HG02884 (cell line): ENCODE measurements around the gene DLG2.
"Not testable (repeated sequence)": the region's sequence is repeated elsewhere in the genome, so short reads cannot be mapped to it uniquely, and the experiment has no call there.

Experiments used
- ATAC-seq: cut with Tn5 transposase; IDR thresholded peaks from one replicate; pipeline ENCODE4 v1.9.1; 2021; ENCODE audit warnings: mild to moderate bottlenecking, moderate library complexity; ENCODE audit not compliant: unreplicated experiment

Gene DLG2

GRCh38 chr11:84806354-84806753 is 820.8 kb downstream of the DLG2 start:
- ATAC-seq: no peak

GRCh38 chr11:84804041-84804440 is 823.1 kb downstream of the DLG2 start:
- no peak for ATAC-seq

- no peak for ATAC-seq
Measured at GRCh38 chr11:84800755-84801346, 826.3 kb downstream of the DLG2 start.

GRCh38 chr11:84799112-84799511 is 828.0 kb downstream of the DLG2 start:
- ATAC-seq: no peak

GRCh38 chr11:84795698-84796097 is 831.4 kb downstream of the DLG2 start:
- no peak for ATAC-seq

- ATAC-seq: no peak
Measured at GRCh38 chr11:84794663-84795443, 832.3 kb downstream of the DLG2 start.

- ATAC-seq: no peak
Measured at GRCh38 chr11:84793318-84793717, 833.8 kb downstream of the DLG2 start.

GRCh38 chr11:84790849-84791427 is 836.2 kb downstream of the DLG2 start:
- no peak for ATAC-seq

- ATAC-seq: no peak
Measured at GRCh38 chr11:84788220-84788619, 838.9 kb downstream of the DLG2 start.

GRCh38 chr11:84784158-84784557 is 843.0 kb downstream of the DLG2 start:
- ATAC-seq: not testable (repeated sequence)

- ATAC-seq: no peak
Measured at GRCh38 chr11:84780689-84781293, 846.4 kb downstream of the DLG2 start.

GRCh38 chr11:84775503-84775902 is 851.6 kb downstream of the DLG2 start:
- ATAC-seq: no peak

GRCh38 chr11:84763931-84764330 is 863.2 kb downstream of the DLG2 start:
- no peak for ATAC-seq

- ATAC-seq: no peak
Measured at GRCh38 chr11:84757711-84758110, 869.4 kb downstream of the DLG2 start.

- ATAC-seq: no peak
Measured at GRCh38 chr11:84751371-84751770, 875.8 kb downstream of the DLG2 start.

- no peak for ATAC-seq
Measured at GRCh38 chr11:84747871-84748270, 879.3 kb downstream of the DLG2 start.

- ATAC-seq: no peak
Measured at GRCh38 chr11:84740050-84740449, 887.1 kb downstream of the DLG2 start.

- no peak for ATAC-seq
Measured at GRCh38 chr11:84724256-84724655, 902.9 kb downstream of the DLG2 start.

GRCh38 chr11:84722583-84723108 is 904.5 kb downstream of the DLG2 start:
- no peak for ATAC-seq

GRCh38 chr11:84721561-84721961 is 905.6 kb downstream of the DLG2 start:
- no peak for ATAC-seq

- no peak for ATAC-seq
Measured at GRCh38 chr11:84720706-84721402, 906.3 kb downstream of the DLG2 start.
